A549 treated with CpdA at 1 μM for 4 hours (cell line): ENCODE results near the gene DYSF. TPM values are rescaled to one million over a fixed set of nuclear protein-coding genes. Genes with fewer than 3 reads are reported as not detected.

ENCODE experiments used
- total RNA-seq: library from RNA; stranded (reverse); fragments of 200-300 nt; extraction: Qiagen RNA extraction; gene quantifications from 5 replicates; pipeline ENCODE4 v1.2.3, GENCODE V29; 2022; ENCODE audit warnings: low read depth

DYSF gene
- 0.73 to 0.94 TPM (median 0.81 TPM) in 5 replicates for total RNA-seq

GRCh38 chr2:71453404-71454220 lies at the start of gene DYSF:
Gene DYSF (plus strand): TSS chr2:71453561.

Other genes starting within 250 kb of the DYSF start
- 0.26 to 0.37 TPM (median 0.34 TPM) in 5 replicates for gene PAIP2B, start 226.5 kb upstream of the DYSF start, total RNA-seq
- 68.2 to 90.3 TPM (median 72.9 TPM) in 5 replicates for gene ZNF638, start 121.8 kb upstream of the DYSF start, total RNA-seq